Gastrocnemius medialis (tissue), 4 donors: ENCODE data around the gene IDH2. TPM values are rescaled to one million over a fixed set of nuclear protein-coding genes. Genes with fewer than 3 reads are reported as not detected.

ENCODE experiments used
- ATAC-seq, 2 donors: fragments of 150-250 bp; one replicate each; pipeline ENCODE4 v1.9.1; 2016
- DNase-seq, 2 donors: peaks; one replicate each; pipeline ENCODE4 v3.0.0-alpha.2; 2019
- H3K27ac ChIP-seq, 4 donors: fragments of 200-600 bp; sonication (generic); 1 replicate in 1 of 4; 2 replicates in 3 of 4; pipeline ENCODE4 v1.5.1; 2016 to 2018; ENCODE audit warnings: mild to moderate bottlenecking in 2 of 4, moderate library complexity in 1 of 4
- H3K27me3 ChIP-seq, 3 donors: fragments of 200-600 bp; sonication (generic) in 2 of 3; 1 replicate in 1 of 3; 2 replicates in 2 of 3; pipeline versions ENCODE4 v1.5.1 to v1.6.0; 2016 to 2019; ENCODE audit warnings: mild to moderate bottlenecking in 1 of 3, moderate library complexity in 1 of 3
- H3K36me3 ChIP-seq, 2 donors: fragments of 200-600 bp; sonication (generic) in 1 of 2; one replicate each; pipeline ENCODE4 v1.5.1; 2017 to 2018
- H3K4me1 ChIP-seq, 2 donors: fragments of 200-600 bp; sonication (generic) in 1 of 2; one replicate each; pipeline ENCODE4 v1.5.1; 2016 to 2017; ENCODE audit warnings: mild to moderate bottlenecking in 2 of 2
- H3K4me3 ChIP-seq, 4 donors: fragments of 200-600 bp; sonication (generic) in 3 of 4; 1 replicate in 1 of 4; 2 replicates in 3 of 4; pipeline ENCODE4 v1.5.1; 2016 to 2019; ENCODE audit warnings: mild to moderate bottlenecking in 2 of 4
- H3K9me3 ChIP-seq, 3 donors: fragments of 200-600 bp; sonication (generic) in 2 of 3; 1 replicate in 1 of 3; 2 replicates in 2 of 3; pipeline ENCODE4 v1.5.1; 2016 to 2019
- POLR2A ChIP-seq, 2 donors: fragments of 450-650 bp; IDR thresholded peaks; one replicate each; pipeline ENCODE4 v1.6.1; 2017; ENCODE audit warnings: antibody characterized with exemption in 2 of 2, mild to moderate bottlenecking in 2 of 2, moderate library complexity in 2 of 2
- in situ Hi-C, 4 donors: fragments of 200-750 bp; cut with MboI; loops; one replicate each; pipeline versions ENCODE4 v1.15.0 to v1.8.0; 2017; ENCODE audit warnings: low sequenced_read_pairs in 4 of 4
- intact Hi-C: fragments of 100-400 bp; cut with DNase I; formaldehyde crosslinking; loops from one replicate; pipeline ENCODE4 v1.15.1; 2023; ENCODE audit warnings: low total_unique reads
- total RNA-seq, 4 donors: library from RNA; depleted of rRNA; stranded (reverse); fragments of >200 nt; gene quantifications; one replicate each; pipeline versions ENCODE4 v1.1.0 to v1.2.3, GENCODE V29; 2016
- TF ChIP-seq, protein P1 (sequence below), 5 experiments: fragments of 450-650 bp in 3 of 5; fragments of 200-600 bp in 2 of 5; sonication (generic) in 2 of 5; IDR thresholded peaks in 4 of 5; conservative IDR thresholded peaks in 1 of 5; 1 replicate in 4 of 5; 2 replicates in 1 of 5; pipeline ENCODE4 v1.5.1; 2016 to 2019; ENCODE audit warnings: antibody characterized with exemption in 5 of 5, mild to moderate bottlenecking in 3 of 5, moderate library complexity in 3 of 5

Gene IDH2
- total RNA-seq, 4 donors from 2014 or later: 349 to 547 (median 423) TPM

DNA sequence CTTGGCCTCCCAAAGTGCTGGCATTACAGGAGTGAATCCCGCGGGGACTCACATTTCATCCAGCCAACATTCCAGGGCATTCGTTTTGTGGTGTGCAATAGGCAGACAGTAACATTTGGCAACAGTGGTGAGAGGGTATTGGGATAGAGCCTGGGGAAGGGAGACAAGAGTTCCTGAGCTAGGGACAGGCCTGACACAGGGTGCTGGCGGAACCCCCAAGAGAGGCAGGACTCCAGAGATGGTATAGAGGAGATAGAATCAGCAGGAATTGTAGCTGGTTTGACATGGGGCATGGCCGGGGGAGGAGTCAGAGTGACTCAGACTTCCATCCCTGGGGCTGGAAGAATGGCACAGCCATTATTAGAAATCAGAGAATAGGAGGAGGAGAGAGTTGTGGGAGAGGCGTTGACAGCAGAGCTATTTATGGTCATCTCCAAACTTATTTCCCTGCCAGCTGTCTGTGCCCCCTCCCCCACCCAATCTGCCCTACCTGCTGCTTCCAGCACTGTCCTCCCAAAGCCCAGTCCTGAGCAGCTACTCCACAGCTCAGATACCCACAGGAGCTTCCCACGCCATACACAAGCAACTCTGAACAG, 4.4 kb upstream of the IDH2 start:
- in situ Hi-C loops: no loop called here
- Histone ChIP-seq H3K9me3 (no peaks in the 10 kb centered on the region), H3K27me3 (no peaks in the 10 kb centered on the region), H3K36me3 (no peaks in the 10 kb centered on the region), H3K4me1 (peaks cover 34 to 40% of the 10 kb centered on the region in 2 donors), H3K27ac (peak overlapping the region; percentile 94 to 100 (median 99)), H3K4me3 (no peak overlapping the region)
- intact Hi-C loops: loop anchor here (2.0 to 10.0 kb wide), 2 partner anchors 20 to 358 kb away; no protein-coding TSS in a partner anchor
- ATAC-seq (peak; percentile 68 to 72), DNase-seq (peak; percentile 66 to 88)
- TF ChIP-seq, protein P1, sequence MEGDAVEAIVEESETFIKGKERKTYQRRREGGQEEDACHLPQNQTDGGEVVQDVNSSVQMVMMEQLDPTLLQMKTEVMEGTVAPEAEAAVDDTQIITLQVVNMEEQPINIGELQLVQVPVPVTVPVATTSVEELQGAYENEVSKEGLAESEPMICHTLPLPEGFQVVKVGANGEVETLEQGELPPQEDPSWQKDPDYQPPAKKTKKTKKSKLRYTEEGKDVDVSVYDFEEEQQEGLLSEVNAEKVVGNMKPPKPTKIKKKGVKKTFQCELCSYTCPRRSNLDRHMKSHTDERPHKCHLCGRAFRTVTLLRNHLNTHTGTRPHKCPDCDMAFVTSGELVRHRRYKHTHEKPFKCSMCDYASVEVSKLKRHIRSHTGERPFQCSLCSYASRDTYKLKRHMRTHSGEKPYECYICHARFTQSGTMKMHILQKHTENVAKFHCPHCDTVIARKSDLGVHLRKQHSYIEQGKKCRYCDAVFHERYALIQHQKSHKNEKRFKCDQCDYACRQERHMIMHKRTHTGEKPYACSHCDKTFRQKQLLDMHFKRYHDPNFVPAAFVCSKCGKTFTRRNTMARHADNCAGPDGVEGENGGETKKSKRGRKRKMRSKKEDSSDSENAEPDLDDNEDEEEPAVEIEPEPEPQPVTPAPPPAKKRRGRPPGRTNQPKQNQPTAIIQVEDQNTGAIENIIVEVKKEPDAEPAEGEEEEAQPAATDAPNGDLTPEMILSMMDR (IDR thresholded peaks at IDR 0.05 in 4 of 5, conservative IDR thresholded peaks at IDR 0.05 in 1 of 5): no peak
- no peak for TF ChIP-seq POLR2A (IDR thresholded peaks at IDR 0.05)

- TF ChIP-seq POLR2A (IDR thresholded peaks at IDR 0.05): no peak
- TF ChIP-seq, protein P1 (IDR thresholded peaks at IDR 0.05 in 4 of 5, conservative IDR thresholded peaks at IDR 0.05 in 1 of 5): no peak
- intact Hi-C loops: loop anchor here (10.0 kb wide), 1 partner anchor 359 kb away; no protein-coding TSS in a partner anchor
- Histone ChIP-seq H3K27me3 (no peaks in the 10 kb centered on the region), H3K27ac (peak overlapping the region; percentile 94 to 100 (median 99)), H3K9me3 (no peaks in the 10 kb centered on the region), H3K4me1 (peaks cover 44 to 50% of the 10 kb centered on the region in 2 donors), H3K4me3 (no peak overlapping the region), H3K36me3 (no peaks in the 10 kb centered on the region)
- in situ Hi-C loops: no loop called here
- ATAC-seq (no peak), DNase-seq (no peak)
Observed at GRCh38 chr15:90105521-90105920, 3.3 kb upstream of the IDH2 start.

DNA sequence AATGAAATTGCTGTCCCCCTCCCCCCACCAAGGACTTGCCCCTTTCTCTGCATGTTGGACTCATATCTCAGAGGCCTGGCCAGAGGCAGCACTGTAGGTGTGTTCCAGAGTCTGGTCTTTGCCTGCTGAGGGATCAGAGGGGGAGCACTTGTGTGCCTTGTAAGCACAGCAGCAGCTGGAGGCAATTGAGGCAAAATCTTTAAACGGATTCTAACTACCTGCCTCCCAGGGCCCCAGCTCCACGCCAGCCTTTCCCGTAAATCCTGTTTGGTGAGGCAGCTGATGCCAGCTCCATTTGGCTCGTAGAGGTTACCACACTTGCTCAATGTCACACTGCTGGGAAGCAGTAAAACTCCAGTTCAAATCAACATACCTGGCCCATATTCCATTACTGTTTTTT, 2.3 kb upstream of the IDH2 start:
- DNase-seq (peak in 1 of 2 donors; percentile 31), ATAC-seq (no peak)
- Histone ChIP-seq H3K4me1 (peaks cover 53 to 60% of the 10 kb centered on the region in 2 donors), H3K27me3 (no peaks in the 10 kb centered on the region), H3K9me3 (no peaks in the 10 kb centered on the region), H3K4me3 (no peak overlapping the region), H3K36me3 (no peaks in the 10 kb centered on the region), H3K27ac (peak overlapping the region; percentile 94 to 100 (median 99))
- intact Hi-C loops: loop anchor here (5.0 to 10.0 kb wide), 2 partner anchors 360 to 1192 kb away; partner anchors contain the start of gene MFGE8
- in situ Hi-C loops: no loop called here
- no peak for TF ChIP-seq POLR2A (IDR thresholded peaks at IDR 0.05)
- TF ChIP-seq, protein P1 (IDR thresholded peaks at IDR 0.05 in 4 of 5, conservative IDR thresholded peaks at IDR 0.05 in 1 of 5): no peak

GRCh38 chr15:90103701-90104329, 1.5 kb upstream of the IDH2 start:
- H3K4me3 ChIP-seq: no peak overlapping the region
- in situ Hi-C loops (no loop called here), intact Hi-C loops (loop anchor here (5.0 to 10.0 kb wide), 2 partner anchors 361 to 1192 kb away; partner anchors contain the start of gene MFGE8)
- peaks cover 61 to 67% of the 10 kb centered on the region in 2 donors for H3K4me1 ChIP-seq
- peak in 1 of 2 donors; percentile 46 for DNase-seq
- TF ChIP-seq, protein P1 (IDR thresholded peaks at IDR 0.05 in 4 of 5, conservative IDR thresholded peaks at IDR 0.05 in 1 of 5): no peak
- no peak for TF ChIP-seq POLR2A (IDR thresholded peaks at IDR 0.05)
- no peaks in the 10 kb centered on the region for H3K36me3 ChIP-seq
- peak overlapping the region; percentile 94 to 100 (median 99) for H3K27ac ChIP-seq
- ATAC-seq: no peak
- no peaks in the 10 kb centered on the region for H3K27me3 ChIP-seq
- no peaks in the 10 kb centered on the region for H3K9me3 ChIP-seq
